GM10266 (cell line): ENCODE results near the gene CDK3.

Experiments used
- DNase-seq: peaks from one replicate; pipeline ENCODE4 v3.0.0; 2012; ENCODE audit errors: extremely low spot score
- TF ChIP-seq, protein P1 (sequence below): IDR thresholded peaks from 2 replicates; pipeline ENCODE4 v1.5.1; 2012; ENCODE audit warnings: mild to moderate bottlenecking, low read depth; ENCODE audit not compliant: control insufficient read depth, insufficient read depth; ENCODE audit errors: missing control alignments

CDK3 gene

DNA sequence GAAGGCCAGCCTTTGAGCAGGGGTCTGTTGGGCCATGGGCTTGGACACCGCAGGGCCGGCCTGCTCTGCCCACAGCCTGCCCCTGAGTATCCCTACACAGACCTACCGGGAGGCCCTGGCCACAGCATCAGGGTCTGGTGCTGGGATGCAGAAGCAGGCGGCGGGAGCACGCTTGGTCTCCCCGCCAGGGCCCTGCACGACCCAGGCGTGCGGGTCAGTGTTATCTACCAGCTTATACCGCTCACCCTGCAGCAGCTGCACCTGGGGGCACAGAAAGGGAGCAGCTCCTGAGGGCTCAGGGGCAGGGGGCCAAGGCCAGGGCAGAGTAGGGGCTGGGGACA lies 17.7 kb downstream of the CDK3 start:
- DNase-seq = no peak
- TF ChIP-seq, protein P1, sequence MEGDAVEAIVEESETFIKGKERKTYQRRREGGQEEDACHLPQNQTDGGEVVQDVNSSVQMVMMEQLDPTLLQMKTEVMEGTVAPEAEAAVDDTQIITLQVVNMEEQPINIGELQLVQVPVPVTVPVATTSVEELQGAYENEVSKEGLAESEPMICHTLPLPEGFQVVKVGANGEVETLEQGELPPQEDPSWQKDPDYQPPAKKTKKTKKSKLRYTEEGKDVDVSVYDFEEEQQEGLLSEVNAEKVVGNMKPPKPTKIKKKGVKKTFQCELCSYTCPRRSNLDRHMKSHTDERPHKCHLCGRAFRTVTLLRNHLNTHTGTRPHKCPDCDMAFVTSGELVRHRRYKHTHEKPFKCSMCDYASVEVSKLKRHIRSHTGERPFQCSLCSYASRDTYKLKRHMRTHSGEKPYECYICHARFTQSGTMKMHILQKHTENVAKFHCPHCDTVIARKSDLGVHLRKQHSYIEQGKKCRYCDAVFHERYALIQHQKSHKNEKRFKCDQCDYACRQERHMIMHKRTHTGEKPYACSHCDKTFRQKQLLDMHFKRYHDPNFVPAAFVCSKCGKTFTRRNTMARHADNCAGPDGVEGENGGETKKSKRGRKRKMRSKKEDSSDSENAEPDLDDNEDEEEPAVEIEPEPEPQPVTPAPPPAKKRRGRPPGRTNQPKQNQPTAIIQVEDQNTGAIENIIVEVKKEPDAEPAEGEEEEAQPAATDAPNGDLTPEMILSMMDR = no peak

GRCh38 chr17:76018801-76019200 lies 18.1 kb downstream of the CDK3 start:
- DNase-seq = no peak
- TF ChIP-seq, protein P1 = no peak

DNA sequence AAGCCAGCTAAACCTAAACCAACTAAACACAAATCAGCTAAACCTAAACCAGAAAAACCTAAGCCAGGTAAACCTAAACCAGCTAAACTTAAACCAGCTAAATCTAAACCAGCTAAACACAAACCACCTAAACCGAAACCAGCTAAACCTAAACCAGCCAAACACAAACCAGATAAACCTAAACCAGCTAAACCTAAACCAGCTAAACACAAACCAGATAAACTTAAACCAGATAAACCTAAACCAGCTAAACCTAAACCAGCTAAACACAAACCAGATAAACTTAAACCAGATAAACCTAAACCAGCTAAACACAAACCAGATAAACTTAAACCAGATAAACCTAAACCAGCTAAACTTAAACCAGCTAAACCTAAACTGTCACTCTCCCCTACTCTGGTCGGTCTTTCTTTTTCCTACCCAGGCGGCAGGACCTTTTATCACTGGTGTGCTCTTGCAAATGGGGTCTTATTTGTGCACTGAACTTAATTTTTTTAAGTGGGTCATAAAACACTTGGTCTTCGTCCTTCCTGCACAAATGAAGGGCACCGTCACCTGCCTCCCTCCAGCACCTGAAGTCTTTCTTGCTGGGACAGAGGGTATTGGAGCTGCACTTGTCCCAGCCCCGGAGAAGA lies 19.3 kb downstream of the CDK3 start:
- TF ChIP-seq, protein P1 = no peak
- DNase-seq = no peak

GRCh38 chr17:76022285-76022684 lies 21.6 kb downstream of the CDK3 start:
- no peak for DNase-seq
- TF ChIP-seq, protein P1 = no peak

GRCh38 chr17:76022973-76023899 lies 22.6 kb downstream of the CDK3 start:
- no peak for DNase-seq
- TF ChIP-seq, protein P1 = no peak

- TF ChIP-seq, protein P1 = no peak
- no peak for DNase-seq
Observed at GRCh38 chr17:76023900-76024237, 23.2 kb downstream of the CDK3 start.

DNA sequence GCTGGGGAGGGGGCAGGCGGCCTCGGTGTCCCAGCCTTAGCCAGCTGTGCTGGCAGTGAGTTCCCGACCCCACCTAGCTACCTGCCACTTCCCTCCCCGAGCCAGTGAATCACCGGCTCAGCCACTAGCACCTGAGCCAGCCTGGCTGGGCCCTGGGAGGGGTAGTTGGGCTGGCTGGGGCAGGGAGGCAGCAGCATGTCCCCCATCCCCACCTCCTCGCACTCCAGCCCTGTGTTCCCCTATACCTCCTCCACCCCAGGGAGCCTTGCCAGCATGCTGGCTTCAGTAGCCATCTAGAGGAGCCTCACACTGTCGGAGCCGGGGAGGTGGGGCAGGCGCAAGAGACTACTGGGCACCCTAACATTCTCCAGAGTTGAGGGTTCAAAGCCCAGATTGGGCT lies 23.7 kb downstream of the CDK3 start:
- TF ChIP-seq, protein P1 = no peak

More for the DNA sequence above, 23.7 kb downstream of the CDK3 start:
- DNase-seq = no peak
